Right lobe of liver (tissue), 6 donors: ENCODE results near the gene OSBPL5. TPM values are rescaled to one million over a fixed set of nuclear protein-coding genes. Genes with fewer than 3 reads are reported as not detected.

Experiments
- ATAC-seq, 4 donors: fragments of 200-7000 bp; cut with Tn5 transposase; one replicate each; pipeline ENCODE4 v1.9.1; 2020; ENCODE audit warnings: mild to moderate bottlenecking in 4 of 4, moderate library complexity in 4 of 4
- DNase-seq, 3 donors: peaks; one replicate each; pipeline ENCODE4 v3.0.0-alpha.2; 2020
- H3K27ac ChIP-seq, 3 donors: fragments of 200-600 bp; one replicate each; pipeline ENCODE4 v1.8.0; 2022
- H3K27me3 ChIP-seq, 2 donors: fragments of 200-600 bp; one replicate each; pipeline ENCODE4 v1.8.0; 2022
- H3K36me3 ChIP-seq, 4 donors: fragments of 200-600 bp; sonication (generic) in 1 of 4; one replicate each; pipeline versions ENCODE4 v1.5.1 to v1.8.0; 2017 to 2022; ENCODE audit warnings: control low read depth in 1 of 4
- H3K4me1 ChIP-seq, 4 donors: fragments of 200-600 bp; sonication (generic) in 1 of 4; one replicate each; pipeline versions ENCODE4 v1.5.1 to v1.8.0; 2017 to 2022; ENCODE audit warnings: control low read depth in 1 of 4
- H3K4me3 ChIP-seq, 3 donors: fragments of 200-600 bp; one replicate each; pipeline ENCODE4 v1.8.0; 2022
- H3K9me3 ChIP-seq, 4 donors: fragments of 200-600 bp; sonication (generic) in 1 of 4; one replicate each; pipeline versions ENCODE4 v1.5.1 to v1.8.0; 2017 to 2022; ENCODE audit warnings: control low read depth in 1 of 4
- POLR2A ChIP-seq: fragments of 450-650 bp; IDR thresholded peaks from one replicate; pipeline ENCODE4 v1.6.1; 2017; ENCODE audit warnings: antibody characterized with exemption, mild to moderate bottlenecking
- WGBS: methylation state at CpG from one replicate; pipeline ENCODE4 v1.1.6; 2018; ENCODE audit warnings: low coverage, low lambda C conversion rate; ENCODE audit not compliant: insufficient coverage; ENCODE audit errors: missing lambda C conversion rate; 5-methylcytosine and 5-hydroxymethylcytosine counted together
- intact Hi-C, 2 donors: fragments of 100-400 bp; cut with DNase I; formaldehyde crosslinking; loops; one replicate each; pipeline versions ENCODE4 v1.11.2 to v1.14.1; 2022
- total RNA-seq, 6 experiments: library from RNA; depleted of rRNA in 2 of 6; stranded (reverse); fragments of >200 nt in 2 of 6; fragmentation: NEBNext Ultra II Directional in 3 of 6; extraction: Animal tissue kit (Norgen Biotek cat#: 25700) in 3 of 6; gene quantifications; one replicate each; pipeline versions ENCODE4 v1.1.0 to v1.2.4, GENCODE V29; 2016 to 2023
- TF ChIP-seq, protein P1 (sequence below), 4 donors: fragments of 200-600 bp in 3 of 4; fragments of 450-650 bp in 1 of 4; IDR thresholded peaks; one replicate each; pipeline versions ENCODE4 v1.5.1 to v1.8.0; 2016 to 2022; ENCODE audit warnings: antibody characterized with exemption in 4 of 4, mild to moderate bottlenecking in 2 of 4
- donor health status: DM: no; HTN: yes; CAD: no.
- donor health status: DM: no; HTN: no; CAD: no.
- donor health status: DM: no; HTN: no; CAD: no.
- donor health status: DM: no; HTN: yes; CAD: no.
- donor health status: DM: no; HTN: yes; CAD: no.

OSBPL5 gene
- total RNA-seq, 6 experiments from 2014 or later, result 2.2 to 6.3 (median 3.4) TPM

- H3K27ac ChIP-seq, result peak overlapping the region in 1 of 3 donors; percentile 13
- peak overlapping the region; percentile 41 to 56 (median 44) for H3K4me3 ChIP-seq
- no peak for TF ChIP-seq POLR2A
- TF ChIP-seq, protein P1, sequence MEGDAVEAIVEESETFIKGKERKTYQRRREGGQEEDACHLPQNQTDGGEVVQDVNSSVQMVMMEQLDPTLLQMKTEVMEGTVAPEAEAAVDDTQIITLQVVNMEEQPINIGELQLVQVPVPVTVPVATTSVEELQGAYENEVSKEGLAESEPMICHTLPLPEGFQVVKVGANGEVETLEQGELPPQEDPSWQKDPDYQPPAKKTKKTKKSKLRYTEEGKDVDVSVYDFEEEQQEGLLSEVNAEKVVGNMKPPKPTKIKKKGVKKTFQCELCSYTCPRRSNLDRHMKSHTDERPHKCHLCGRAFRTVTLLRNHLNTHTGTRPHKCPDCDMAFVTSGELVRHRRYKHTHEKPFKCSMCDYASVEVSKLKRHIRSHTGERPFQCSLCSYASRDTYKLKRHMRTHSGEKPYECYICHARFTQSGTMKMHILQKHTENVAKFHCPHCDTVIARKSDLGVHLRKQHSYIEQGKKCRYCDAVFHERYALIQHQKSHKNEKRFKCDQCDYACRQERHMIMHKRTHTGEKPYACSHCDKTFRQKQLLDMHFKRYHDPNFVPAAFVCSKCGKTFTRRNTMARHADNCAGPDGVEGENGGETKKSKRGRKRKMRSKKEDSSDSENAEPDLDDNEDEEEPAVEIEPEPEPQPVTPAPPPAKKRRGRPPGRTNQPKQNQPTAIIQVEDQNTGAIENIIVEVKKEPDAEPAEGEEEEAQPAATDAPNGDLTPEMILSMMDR (IDR thresholded peaks at IDR 0.05), result no peak
- ATAC-seq, result no peak
- no peaks in the 10 kb centered on the region for H3K27me3 ChIP-seq
- no peaks in the 10 kb centered on the region for H3K4me1 ChIP-seq
- WGBS, result 0% methylated on average over 1 of the region's 13 CpGs
- H3K36me3 ChIP-seq, result no peaks in the 10 kb centered on the region
- DNase-seq, result peak in 2 of 3 donors; percentile 16 to 53
- H3K9me3 ChIP-seq, result no peaks in the 10 kb centered on the region
- intact Hi-C loops, result no loop called here
Observed at GRCh38 chr11:3164138-3164551, 965 bp downstream of the OSBPL5 start.

- H3K4me1 ChIP-seq, result no peaks in the 10 kb centered on the region
Observed at GRCh38 chr11:3163241-3163981, 1.7 kb downstream of the OSBPL5 start.

GRCh38 chr11:3162410-3163240 lies 2.5 kb downstream of the OSBPL5 start:
- peak in 2 of 3 donors; percentile 14 to 45 for DNase-seq
- H3K9me3 ChIP-seq, result no peaks in the 10 kb centered on the region
- no peaks in the 10 kb centered on the region for H3K27me3 ChIP-seq
- no peak overlapping the region for H3K4me3 ChIP-seq
- intact Hi-C loops, result no loop called here
- no peak for ATAC-seq
- no peak for TF ChIP-seq POLR2A
- H3K4me1 ChIP-seq, result no peaks in the 10 kb centered on the region
- WGBS, result 70% methylated on average over 13 of the region's 21 CpGs
- H3K36me3 ChIP-seq, result no peaks in the 10 kb centered on the region
- H3K27ac ChIP-seq, result no peak overlapping the region

More at GRCh38 chr11:3163241-3163981, 1.7 kb downstream of the OSBPL5 start:
- WGBS, result 58% methylated on average over 7 of the region's 15 CpGs
- H3K27me3 ChIP-seq, result no peaks in the 10 kb centered on the region
- TF ChIP-seq POLR2A, result no peak
- TF ChIP-seq, protein P1 (IDR thresholded peaks at IDR 0.05), result no peak
- H3K36me3 ChIP-seq, result no peaks in the 10 kb centered on the region
- DNase-seq (peak in 2 of 3 donors; percentile 8 to 29), ATAC-seq (no peak)
- H3K4me3 ChIP-seq, result no peak overlapping the region
- no peak overlapping the region for H3K27ac ChIP-seq
- intact Hi-C loops, result no loop called here
- H3K9me3 ChIP-seq, result no peaks in the 10 kb centered on the region

- DNase-seq (peak in 2 of 3 donors; percentile 5 to 27), ATAC-seq (no peak)
- H3K36me3 ChIP-seq, result no peaks in the 10 kb centered on the region
- H3K27me3 ChIP-seq, result no peaks in the 10 kb centered on the region
- H3K4me1 ChIP-seq, result no peaks in the 10 kb centered on the region
- intact Hi-C loops, result no loop called here
- H3K4me3 ChIP-seq, result no peak overlapping the region
- TF ChIP-seq, protein P1 (IDR thresholded peaks at IDR 0.05), result no peak
- no peak for TF ChIP-seq POLR2A
- 75% methylated on average over 4 of the region's 7 CpGs for WGBS
- no peak overlapping the region for H3K27ac ChIP-seq
- H3K9me3 ChIP-seq, result no peaks in the 10 kb centered on the region
Observed at GRCh38 chr11:3161720-3162409, 3.2 kb downstream of the OSBPL5 start.
